Measurements from ENCODE around the gene CDK5R1.
"Not testable (repeated sequence)": the region's sequence is repeated elsewhere in the genome, so short reads cannot be mapped to it uniquely, and the experiment has no call there.

CDK5R1 gene

DNA sequence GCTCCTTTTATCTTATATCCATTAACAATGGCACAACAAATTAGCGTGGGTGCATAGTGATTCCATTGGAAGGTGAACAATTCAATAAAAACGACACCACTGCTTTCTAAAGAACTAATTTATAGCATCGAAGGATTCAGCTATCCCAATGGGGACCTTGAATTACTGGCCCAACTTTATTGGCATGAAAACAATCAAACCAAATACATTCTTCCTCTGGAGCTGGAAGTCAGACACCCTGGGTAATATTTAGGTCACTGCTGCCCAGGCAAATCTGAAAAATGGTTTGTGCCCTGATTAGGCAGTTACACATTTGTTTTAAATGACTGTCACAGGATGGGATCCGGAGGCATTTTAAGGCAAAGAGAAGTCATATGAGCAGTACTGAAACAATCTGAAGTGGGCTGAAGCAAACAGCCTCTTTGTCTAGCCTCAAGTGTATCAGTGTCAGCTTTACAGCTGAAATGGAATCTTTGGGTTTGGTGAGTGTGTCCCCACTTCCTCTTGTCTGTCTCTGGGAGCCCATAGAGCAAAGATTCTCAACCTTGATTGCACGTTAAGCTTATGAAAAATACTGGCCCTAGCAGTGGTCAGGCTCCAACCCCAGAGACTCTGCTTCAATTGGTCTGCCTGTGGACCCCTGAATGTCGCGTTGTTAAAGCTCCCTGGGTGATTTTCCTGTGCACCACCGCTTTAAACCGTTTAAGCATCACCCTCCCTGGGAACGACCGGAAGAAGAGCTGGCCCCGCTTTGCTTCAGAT lies 30.3 kb downstream of the CDK5R1 start:
- DNase-seq (ENCODE audit: low read depth) = no peak

DNA sequence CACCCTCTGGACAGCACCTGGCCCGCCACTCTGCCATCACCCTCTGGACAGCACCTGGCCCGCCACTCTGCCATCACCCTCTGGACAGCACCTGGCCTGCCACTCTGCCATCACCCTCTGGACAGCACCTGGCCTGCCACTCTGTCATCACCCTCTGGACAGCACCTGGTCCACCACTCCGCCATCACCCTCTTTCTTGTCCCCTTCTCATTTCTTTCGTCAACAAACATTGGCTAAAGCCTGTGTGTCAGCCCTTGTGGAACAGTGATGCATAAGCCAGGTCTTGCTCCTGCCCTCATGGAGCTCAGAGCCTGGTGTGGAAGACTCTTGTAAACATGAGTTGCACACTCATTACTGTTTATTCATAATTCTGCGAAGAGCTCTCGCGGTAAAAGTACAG lies 31.2 kb downstream of the CDK5R1 start:
- DNase-seq (ENCODE audit: low read depth) = no peak

DNA sequence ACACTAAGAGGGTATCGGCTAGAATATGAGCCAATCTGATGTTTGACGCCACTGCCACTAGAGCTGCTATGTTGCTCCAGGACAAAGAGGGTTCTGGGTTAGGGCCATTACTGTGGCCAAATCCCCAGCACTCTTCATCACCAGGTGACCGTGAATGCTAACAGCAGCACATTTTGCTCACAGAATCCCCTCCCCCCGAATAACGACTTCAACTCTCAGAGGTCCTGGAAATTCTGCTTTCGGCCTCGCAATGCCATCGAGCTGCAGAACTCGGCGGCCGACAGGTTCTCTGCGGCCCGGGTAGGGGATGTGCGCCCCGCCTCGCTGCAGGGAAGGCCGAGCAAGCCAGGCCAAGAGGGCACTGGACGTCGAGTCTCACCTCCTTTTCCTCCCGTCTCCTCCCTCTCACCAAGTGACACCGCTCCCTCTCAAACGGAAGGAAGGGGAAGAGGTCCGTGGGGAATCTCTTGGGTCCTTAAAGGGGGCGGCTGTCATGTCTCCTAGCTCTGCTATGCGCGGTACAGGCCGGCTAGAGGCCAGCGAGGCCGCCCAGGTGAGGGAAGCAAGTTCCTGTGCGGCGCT lies 31.9 kb downstream of the CDK5R1 start:
- no peak for DNase-seq (ENCODE audit: low read depth)

DNA sequence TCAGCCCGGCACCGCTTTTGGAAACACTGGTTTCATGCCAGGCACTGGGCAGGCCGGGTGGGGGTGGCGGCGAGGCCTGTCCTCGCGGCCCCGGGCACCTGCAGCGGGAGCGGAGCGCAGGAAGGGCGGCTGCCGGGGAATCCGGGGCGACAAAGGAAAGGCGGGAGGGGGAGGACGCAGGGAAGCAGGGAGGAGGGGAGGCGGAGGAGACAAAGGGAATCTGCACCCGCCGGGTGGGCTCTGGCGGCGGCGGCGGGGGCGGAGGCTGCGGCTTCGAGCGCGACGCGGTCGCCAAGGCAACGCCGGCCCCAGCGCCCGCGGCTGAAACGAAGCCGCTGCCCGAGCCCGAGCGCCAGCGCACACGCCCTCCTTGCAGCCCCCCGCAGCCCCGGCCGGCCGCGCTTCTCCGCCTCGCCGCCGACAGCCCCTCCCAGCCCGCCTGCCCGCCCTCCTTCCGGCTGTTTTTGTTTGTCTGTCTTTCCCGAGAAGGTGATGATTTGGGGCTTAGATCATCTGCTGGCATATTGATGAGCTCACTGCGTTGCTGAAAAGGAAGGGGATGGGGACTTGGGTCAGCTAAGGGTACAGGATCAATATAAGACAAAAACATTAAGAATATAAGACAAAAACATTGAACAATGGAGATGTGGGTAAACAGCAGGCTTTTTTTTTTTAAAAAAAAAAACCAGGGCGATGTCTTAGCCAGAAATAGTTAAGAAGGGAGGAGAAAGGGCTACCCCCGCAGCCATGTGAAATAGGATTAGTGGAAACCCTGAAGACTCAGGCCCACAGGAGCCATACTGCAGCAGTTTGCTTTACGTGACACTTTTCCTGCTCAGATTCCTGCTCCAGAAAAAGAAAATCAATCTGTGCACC lies 32.7 kb downstream of the CDK5R1 start:
- no peak for DNase-seq (ENCODE audit: low read depth)

DNA sequence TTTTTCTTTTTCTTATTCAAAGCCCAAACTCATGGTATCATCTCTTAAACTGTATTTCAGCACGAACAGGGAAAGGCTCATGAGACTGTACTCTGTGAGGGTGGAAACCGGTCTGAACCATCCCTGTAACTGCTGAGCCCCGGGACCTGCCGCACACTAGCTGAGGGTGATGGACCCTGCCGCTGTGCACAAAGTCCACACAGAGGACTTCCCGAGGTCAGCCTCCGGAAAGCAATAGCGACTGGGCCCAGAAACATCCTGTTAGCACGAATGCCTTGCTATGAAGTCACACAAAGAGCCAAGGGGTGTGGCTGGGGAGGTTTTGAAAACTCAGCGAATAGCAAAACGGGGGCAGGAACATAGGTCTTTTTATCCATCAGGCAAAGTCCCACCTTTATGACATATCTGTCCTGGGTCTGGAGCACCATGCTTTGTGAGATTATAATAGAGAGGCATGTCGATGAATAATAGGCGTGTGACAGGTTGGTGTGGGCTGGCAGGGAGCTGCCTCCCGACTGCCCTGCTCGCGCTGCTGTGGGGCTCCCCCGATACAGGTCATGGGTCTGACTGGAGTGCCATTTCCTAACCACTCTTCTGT lies 33.4 kb downstream of the CDK5R1 start:
- no peak for DNase-seq (ENCODE audit: low read depth)

DNA sequence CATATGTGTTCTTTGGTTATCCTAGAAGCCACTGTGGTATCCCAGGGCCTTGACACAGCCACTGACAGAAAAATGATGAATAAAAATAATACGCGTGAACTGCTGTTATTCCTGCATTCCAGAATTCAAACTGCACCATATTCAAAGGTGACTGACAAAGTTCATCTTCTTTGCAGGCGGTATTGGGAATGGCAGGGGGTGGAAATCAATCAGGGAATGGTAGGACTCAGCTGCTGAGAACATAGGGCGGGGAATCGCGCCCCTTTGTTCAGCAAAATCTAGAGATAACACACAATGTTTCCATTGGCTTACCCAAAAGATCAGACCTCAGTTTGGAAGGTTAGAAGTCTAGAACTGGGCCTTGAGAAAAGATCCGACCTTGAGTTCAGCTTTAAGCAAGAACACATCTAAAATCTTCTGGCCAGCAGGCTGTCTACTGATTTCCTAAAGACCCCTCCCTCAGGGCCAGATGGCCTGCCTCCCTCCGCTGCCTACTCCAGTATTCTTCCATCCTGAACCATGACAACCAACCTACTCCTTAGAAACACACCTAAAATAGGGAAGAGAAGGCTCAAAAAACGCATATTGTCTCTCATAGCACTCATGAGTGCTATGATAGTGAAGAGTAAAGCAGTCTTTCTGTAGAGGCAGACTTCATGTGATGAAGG lies 34.1 kb downstream of the CDK5R1 start:
- no peak for DNase-seq (ENCODE audit: low read depth)

DNA sequence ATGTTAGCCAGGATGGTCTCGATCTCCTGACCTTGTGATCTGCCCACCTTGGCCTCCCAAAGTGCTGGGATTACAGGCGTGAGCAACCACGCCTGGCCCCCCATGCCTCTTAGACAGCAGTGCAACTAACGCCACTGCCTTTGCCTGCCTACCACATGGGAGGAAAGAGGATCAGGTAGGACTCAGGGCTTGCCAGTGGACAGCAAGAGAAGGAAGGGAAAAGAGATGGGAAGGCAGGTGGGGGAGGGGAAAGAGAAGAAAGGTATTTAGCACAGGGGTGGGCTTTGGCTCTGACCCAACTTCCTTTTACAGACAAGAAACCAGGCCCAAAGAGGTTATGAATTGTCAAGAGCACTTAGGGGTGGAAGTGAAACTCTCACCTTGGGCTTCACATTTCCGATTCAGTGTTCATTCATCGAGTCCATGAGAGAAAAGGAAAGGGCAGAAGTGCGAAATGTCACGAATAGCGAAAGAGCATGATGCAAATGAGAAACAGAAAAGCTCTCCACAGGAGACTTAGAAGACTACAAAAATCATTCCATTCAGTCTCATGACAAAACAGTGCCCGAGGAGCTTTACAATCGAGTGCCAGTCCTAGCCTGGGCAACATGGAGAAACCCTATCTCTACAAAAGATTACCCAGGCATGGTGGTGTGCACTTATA lies 36.4 kb downstream of the CDK5R1 start:
- DNase-seq (ENCODE audit: low read depth) = no peak

DNA sequence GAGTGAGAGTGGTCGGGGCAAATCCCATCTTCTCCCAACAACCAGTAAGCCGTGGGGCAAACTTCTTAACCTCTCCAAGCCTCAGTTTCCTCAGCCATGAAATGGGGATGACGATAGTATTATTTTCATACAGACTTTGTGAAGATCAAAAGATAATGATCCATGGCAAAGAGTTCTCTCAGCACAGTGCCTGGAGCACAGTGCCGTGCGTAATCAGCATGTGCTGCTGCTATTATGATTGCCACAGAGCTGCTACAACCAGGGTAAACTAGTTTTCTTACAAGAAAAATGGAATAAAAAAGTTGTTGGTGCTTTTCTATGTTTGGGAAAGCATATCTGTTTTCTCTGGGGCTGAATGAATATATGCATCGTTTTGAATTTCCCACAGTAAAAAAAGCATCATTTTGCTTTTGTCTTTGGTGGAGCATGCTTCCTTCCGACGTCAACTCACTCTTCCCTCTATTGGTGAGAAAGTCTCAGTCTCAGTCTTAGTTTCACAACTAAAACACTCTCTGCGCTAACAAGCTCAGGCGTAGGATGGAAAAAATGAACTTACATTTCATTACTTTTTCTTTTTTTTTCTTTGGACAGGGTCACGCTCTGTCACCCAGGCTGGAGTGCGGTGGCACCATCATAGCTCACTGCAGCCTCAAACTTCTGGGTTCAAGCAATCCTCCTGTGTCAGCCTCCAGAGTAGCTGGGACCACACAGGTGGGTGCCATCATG lies 37.2 kb downstream of the CDK5R1 start:
- no peak for DNase-seq (ENCODE audit: low read depth)

DNA sequence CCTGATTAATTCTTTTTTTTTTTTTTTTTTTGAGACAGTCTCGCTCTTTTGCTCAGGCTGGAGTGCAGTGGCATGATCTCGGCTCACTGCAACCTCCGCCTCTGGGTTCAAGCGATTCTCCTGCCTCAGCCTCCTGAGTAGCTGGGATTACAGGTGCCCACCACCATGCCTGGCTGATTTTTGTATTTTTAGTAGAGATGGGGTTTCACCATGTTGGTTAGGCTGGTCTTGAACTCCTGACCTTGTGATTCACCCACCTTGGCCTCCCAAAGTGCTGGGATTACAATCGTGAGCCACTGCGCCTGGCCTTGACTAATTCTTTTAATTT lies 37.7 kb downstream of the CDK5R1 start:
- DNase-seq (ENCODE audit: low read depth) = not testable (repeated sequence)

DNA sequence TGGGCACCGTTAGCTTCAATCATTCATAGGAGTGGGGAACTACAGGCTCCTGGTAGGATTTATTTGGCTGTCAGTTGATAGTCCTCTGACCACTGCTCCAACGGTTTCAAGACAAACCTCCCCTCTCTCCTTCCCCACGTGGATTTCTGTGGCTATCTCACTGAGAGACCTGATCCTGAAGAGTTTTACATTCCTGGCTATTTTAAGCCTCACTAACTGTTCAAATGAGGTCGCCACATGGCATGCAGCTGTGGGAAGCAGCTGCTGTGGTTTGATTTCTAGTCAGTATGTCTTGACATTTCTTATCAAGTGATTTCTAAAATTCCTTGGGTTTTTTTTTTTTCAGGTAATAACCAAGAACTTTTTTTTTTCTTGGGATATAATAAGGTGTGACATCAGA lies 38.3 kb downstream of the CDK5R1 start:
- no peak for DNase-seq (ENCODE audit: low read depth)

DNA sequence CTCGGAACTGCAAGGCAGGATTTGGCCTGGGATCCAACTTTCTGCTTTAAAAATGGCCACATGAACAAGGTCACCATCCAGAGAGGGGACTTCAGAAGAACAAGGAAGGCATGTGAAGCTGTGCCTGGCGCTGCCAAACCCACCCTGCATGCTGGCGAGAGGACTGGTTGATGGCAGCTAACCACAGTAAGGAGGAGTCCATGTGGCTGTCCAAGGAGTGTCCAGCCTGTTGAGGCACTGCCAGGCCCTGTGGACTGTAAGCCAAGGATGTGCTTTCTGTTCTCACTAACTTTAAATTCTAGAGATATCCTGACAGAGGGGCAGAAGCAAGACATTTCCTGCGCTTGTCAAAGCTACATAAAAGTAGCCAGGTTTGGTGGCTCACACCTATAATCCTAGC lies 40.4 kb downstream of the CDK5R1 start:
- no peak for DNase-seq (ENCODE audit: low read depth)

DNA sequence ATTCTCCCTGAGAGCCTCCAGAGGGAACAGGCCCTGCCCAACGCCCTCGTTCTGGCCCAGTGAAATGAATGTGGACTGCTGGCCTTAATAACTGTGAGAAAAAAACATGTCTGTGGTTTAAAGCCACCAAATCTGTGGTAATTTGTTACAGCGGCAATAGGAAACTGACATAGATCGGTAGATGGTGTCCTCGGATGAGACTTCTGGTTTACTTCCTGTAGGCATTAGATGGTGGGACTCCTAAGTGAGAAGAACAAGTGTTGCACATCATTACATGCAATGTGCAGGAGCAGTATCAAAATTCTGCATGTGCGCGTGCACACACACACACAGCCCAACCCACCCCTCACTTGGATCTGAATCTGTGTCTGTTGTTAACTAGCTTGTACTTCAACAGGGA lies 42.0 kb downstream of the CDK5R1 start:
- no peak for DNase-seq (ENCODE audit: low read depth)

DNA sequence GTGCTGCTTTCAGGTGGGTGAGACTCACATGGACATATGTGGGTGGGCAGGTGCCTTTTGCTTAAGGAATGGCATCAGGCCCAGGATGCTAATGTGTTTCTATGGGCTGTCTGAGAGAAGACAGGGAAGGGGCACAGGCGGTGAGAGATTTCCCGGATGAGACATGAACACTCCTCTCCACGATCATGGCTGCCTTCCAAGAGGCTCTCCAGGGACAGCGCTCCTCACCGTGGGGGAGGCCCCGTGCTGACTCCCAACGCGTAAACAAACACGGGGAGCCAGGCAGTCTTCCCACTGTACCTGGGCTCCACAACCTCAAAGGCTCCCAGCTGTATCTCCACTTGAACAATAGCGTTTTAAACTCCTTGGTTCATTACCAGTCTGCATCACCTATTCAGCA lies 42.8 kb downstream of the CDK5R1 start:
- no peak for DNase-seq (ENCODE audit: low read depth)

DNA sequence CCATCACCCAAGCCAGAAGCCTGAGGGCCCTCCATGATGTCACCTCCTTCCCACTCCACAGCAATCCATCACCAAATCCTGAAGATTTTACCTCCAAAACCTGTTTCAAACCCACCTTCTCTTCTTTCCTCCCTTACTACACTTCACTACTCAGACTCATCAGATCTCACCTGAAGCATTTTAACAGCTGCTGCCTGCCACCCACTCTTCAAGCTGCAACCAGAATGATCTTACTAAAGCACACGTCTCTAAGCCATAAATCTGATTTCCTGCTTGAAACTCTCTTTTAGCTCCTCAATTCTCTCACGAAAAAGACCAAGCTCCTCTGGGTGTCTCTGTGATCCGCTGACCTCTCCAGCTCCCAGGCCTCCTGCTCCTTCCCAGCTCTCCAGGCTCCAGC lies 46.5 kb downstream of the CDK5R1 start:
- DNase-seq (ENCODE audit: low read depth) = no peak

DNA sequence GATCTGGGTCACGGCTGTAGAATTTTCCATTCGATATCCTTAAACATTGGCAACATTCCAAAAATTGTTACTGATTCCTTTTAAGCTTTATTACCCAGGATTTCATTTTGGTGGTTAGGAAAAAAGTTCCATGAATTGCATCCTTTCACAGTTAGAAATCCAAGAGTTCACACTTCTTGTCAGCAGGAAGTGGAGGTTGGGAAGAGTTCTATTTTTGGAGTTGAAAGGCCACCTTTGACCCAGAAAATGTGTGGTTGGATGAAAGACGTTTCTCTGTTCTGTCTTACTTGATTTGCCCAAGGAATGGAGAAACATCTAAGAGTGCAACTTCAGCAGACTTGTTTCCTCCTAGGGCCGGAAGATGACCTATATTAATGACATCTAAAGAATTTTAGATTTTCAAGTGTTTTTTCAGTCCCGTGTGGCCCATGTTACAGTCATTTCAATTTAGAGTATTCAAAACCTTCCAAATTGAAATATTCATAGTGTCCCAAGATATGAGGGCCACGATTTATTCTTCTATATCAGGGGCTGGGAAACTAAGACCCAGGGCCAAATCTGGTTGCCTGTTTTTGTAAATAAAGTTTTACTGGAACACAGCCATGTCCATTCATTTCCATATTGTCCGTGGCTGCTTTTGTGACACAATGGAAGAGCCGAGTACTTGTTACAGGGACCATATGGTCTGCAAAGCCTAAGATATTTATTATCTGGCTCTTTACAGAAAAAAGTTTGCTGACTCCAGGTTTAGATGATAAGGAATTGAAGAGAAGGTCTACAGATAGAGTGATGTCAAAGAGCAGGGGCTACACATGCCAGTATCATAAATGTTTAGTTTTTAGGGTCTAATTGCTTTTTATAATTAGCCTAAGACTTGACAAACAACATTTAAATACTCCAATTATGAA lies 50.2 kb downstream of the CDK5R1 start:
- peak; percentile 41 for DNase-seq (ENCODE audit: low read depth)
